Measurements from ENCODE around the gene RNF43. TPM values are rescaled to one million over a fixed set of nuclear protein-coding genes. Genes with fewer than 3 reads are reported as not detected.

The RNF43 gene
- total RNA-seq, 1 experiment from 2014 or later = 0.42 TPM

GRCh38 chr17:58401287-58401686 lies 16.0 kb downstream of the RNF43 start:
- H3K27ac Mint-ChIP-seq = no peak overlapping the region
- no peak overlapping the region for H3K4me2 ChIP-seq (ENCODE audit: insufficient read depth, insufficient read length, low read length)

More at GRCh38 chr17:58401287-58401686, 16.0 kb downstream of the RNF43 start:
- no peak overlapping the region for H2BK120ac ChIP-seq (ENCODE audit: low read depth, low read length, poor library complexity, severe bottlenecking)
- H3K79me2 ChIP-seq (ENCODE audit: insufficient read depth, low read length) = no peaks in the 10 kb centered on the region
- no peak overlapping the region for H3K56ac ChIP-seq (ENCODE audit: insufficient read length, low read depth, low read length)
- no peak overlapping the region for H2AK5ac ChIP-seq (ENCODE audit: insufficient read length, low read length)
- H3K9me3 ChIP-seq (ENCODE audit: control insufficient read depth, low read depth, low read length) = no peaks in the 10 kb centered on the region
- no peak overlapping the region for H4K5ac ChIP-seq (ENCODE audit: insufficient read length, low read depth, low read length)
- H3K4me1 ChIP-seq (ENCODE audit: insufficient read depth, low read length) = peaks cover 9% of the 10 kb centered on the region; the same call in 1 of the 2 replicates
- H3K36me3 Mint-ChIP-seq (ENCODE audit: insufficient read depth in 1 of 3, low read depth in 3 of 3) = no peaks in the 10 kb centered on the region
- no peaks in the 10 kb centered on the region for H3K23me2 ChIP-seq (ENCODE audit: insufficient read length, low read depth, low read length, poor library complexity, severe bottlenecking)
- H3K9me3 Mint-ChIP-seq = no peaks in the 10 kb centered on the region
- no peak overlapping the region for H2BK5ac ChIP-seq (ENCODE audit: insufficient read length, low read length)
- peaks cover 98% of the 10 kb centered on the region for H3K27me3 Mint-ChIP-seq (ENCODE audit: low read depth)
- H3T11ph ChIP-seq (ENCODE audit: low read length) = no peak overlapping the region
- no peak overlapping the region for H2BK20ac ChIP-seq (ENCODE audit: low read depth, low read length, poor library complexity, severe bottlenecking)
- H3K9ac ChIP-seq (ENCODE audit: extremely low read depth, insufficient read length, low read length) = no peak overlapping the region
- TF ChIP-seq CTCF (conservative IDR thresholded peaks at IDR 0.05) = no peak
- peaks cover 43% of the 10 kb centered on the region for H3K27me3 ChIP-seq (ENCODE audit: insufficient read depth, low read length)
- H3K14ac ChIP-seq (ENCODE audit: insufficient read depth, low read length) = no peak overlapping the region
- H2AFZ ChIP-seq (ENCODE audit: low read length) = no peak overlapping the region
- no peak overlapping the region for H4K91ac ChIP-seq (ENCODE audit: insufficient read length, low read depth, low read length)
- H3K4ac ChIP-seq (ENCODE audit: low read depth, low read length) = no peak overlapping the region
- no peak overlapping the region for H2BK12ac ChIP-seq (ENCODE audit: insufficient read length, low read depth, low read length)
- no peaks in the 10 kb centered on the region for H4K20me1 ChIP-seq (ENCODE audit: control insufficient read depth, insufficient read depth, insufficient read length)
- no peak overlapping the region for H2BK15ac ChIP-seq (ENCODE audit: low read depth, low read length)
- no peak overlapping the region for H4K8ac ChIP-seq (replicated peaks; ENCODE audit: insufficient read length, low read depth, low read length)
- H3K27ac ChIP-seq (ENCODE audit: insufficient read length, low read depth, low read length) = no peak overlapping the region
- no peak for DNase-seq
- WGBS (ENCODE audit: extremely low coverage, insufficient read length, low lambda C conversion rate) = no CpG with 5 or more reads among the region's 2 CpGs
- no peak overlapping the region for H3K4me3 Mint-ChIP-seq
- H3K79me1 ChIP-seq (ENCODE audit: insufficient read depth, low read depth, low read length, poor library complexity, severe bottlenecking) = no peaks in the 10 kb centered on the region
- no peak overlapping the region for H3K23ac ChIP-seq (ENCODE audit: insufficient read length, low read depth, low read length)
- peaks cover 46% of the 10 kb centered on the region in 2 experiments for H3K4me1 Mint-ChIP-seq
- no peak overlapping the region for H3K18ac ChIP-seq (ENCODE audit: insufficient read length, low read depth, low read length)
